ENCODE measurements around the gene CHRNE.
"Not testable (repeated sequence)": the region's sequence is repeated elsewhere in the genome, so short reads cannot be mapped to it uniquely, and the experiment has no call there.

The CHRNE gene

DNA sequence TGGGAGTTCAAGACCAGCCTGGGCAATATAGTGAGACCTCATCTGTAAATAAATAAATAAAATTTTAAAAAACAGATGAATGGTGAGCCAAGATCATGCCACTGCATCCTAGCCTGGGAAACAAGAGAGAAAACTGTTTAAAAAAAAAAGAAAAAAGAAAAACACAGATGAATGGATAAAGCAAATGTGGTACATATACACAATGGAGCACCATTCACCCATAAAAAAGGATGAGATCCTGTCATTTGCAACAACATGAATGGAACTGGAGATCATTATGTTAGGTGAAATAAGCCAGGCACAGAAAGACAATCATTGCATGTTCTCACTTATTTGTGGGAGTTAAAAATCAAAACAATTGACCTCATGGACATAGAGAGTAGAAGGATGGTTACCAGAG lies 3.7 kb upstream of the CHRNE start:
- DNase-seq (ENCODE audit: low read depth in 2 of 2): not testable (repeated sequence)

DNA sequence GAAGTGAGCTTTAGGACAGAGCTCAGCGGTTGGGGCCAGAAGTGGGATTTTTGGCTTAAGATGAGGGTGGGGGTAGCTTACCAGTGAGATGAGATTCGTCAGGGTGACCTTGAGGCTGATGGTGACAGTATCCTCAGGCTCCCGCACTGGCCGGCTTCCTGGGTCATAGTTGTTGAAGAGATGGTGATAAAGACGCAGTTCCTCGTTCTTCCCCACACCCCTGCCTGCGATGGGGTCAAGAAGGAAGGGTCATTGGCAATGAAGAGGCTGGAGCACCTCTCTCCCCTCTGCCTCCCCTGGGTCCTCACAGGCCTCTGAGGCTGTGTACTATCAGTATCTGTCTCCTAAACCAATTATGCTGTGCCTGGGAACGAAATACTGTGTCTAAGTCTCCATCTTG lies 358 bp downstream of the CHRNE start:
- DNase-seq (ENCODE audit: low read depth in 2 of 2): no peak

GRCh38 chr17:4901648-4902344 lies 1.1 kb downstream of the CHRNE start:
- DNase-seq (ENCODE audit: low read depth in 2 of 2): no peak

DNA sequence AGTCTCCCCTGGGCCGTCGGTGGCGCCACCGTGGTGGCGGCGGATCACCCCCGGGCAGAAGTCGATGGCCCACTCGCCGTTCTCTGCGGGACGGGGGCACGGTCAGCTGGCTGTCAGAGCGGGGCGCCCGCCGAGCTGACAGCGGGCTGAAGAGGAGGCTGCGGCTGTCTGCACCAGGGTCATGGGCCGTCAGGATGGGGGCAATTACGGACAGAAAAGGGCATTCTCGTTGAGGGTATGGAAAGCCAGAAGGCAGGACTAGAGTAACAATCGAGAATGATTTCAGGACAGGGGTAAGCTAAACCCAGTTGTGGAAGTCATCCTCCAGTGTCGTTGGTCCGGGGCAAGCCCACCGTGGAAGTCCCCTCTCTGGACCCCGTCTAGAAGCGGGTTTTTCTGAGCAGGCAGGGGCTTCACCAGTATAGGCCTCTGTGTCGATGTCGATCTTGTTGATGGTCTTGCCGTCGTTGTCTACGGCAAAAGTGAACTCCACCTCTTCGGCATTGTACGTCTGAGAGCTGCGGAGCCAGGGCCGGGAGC lies 1.7 kb downstream of the CHRNE start:
- no peak for DNase-seq (ENCODE audit: low read depth in 2 of 2)

GRCh38 chr17:4900231-4901107 lies 2.4 kb downstream of the CHRNE start:
- DNase-seq (ENCODE audit: low read depth in 2 of 2): peak in 1 of 2 donors; percentile 34

- peak; percentile 96 to 97 for DNase-seq (ENCODE audit: low read depth in 2 of 2)
Measured at GRCh38 chr17:4899341-4900230, 3.3 kb downstream of the CHRNE start, which contains the start of gene C17orf107. C17orf107 (plus strand) TSS chr17:4899536; CDS start chr17:4899763, 227 bp downstream.

- no peak for DNase-seq (ENCODE audit: low read depth in 2 of 2)
Measured at GRCh38 chr17:4898927-4899326, 4.0 kb downstream of the CHRNE start.

GRCh38 chr17:4898351-4898750 lies 4.5 kb downstream of the CHRNE start:
- no peak for DNase-seq (ENCODE audit: low read depth in 2 of 2)

DNA sequence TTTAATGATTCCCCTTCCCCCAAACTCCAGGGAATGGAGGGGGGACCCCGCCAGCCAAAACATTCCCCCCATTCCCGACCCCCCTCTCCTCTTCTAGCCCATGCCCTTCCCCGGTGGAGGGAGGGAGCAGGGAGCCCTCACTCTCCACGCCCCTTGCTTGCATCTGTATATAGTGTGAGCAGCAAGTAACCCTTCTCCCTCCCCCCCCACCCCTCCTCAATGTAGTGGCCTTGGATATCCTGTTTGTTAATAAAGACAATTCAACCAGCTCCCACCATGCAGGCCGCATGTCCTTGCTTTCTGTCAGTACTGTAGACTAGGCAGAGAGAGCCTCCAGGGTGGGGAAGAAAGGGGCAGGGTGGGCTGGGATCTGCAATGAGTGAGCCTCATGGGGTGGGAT lies 5.1 kb downstream of the CHRNE start:
- DNase-seq (ENCODE audit: low read depth in 2 of 2): no peak

GRCh38 chr17:4897198-4897687 lies 5.7 kb downstream of the CHRNE start:
- no peak for DNase-seq (ENCODE audit: low read depth in 2 of 2)

GRCh38 chr17:4896332-4897197 lies 6.3 kb downstream of the CHRNE start:
- DNase-seq (ENCODE audit: low read depth in 2 of 2): no peak

DNA sequence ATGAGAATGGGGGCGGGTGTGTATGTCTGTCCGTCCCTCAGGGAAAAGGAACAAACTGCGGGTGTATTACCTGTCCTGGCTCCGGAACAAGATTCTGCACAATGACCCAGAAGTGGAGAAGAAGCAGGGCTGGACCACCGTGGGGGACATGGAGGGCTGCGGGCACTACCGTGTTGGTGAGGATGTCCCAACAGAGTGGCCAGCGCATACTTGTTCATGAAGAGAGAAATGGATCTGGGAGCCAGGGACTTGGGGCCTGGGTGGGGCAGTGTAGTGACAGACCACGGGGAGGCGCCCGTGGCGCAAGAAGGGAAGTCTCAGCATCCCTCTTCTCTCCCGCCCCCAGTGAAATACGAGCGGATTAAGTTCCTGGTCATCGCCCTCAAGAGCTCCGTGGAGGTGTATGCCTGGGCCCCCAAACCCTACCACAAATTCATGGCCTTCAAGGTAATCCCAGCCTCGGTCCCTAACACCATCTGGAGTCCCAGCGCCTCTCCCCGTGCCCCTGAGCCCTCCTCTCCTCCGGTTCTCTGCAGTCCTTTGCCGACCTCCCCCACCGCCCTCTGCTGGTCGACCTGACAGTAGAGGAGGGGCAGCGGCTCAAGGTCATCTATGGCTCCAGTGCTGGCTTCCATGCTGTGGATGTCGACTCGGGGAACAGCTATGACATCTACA lies 7.1 kb downstream of the CHRNE start:
- DNase-seq (ENCODE audit: low read depth in 2 of 2): no peak

DNA sequence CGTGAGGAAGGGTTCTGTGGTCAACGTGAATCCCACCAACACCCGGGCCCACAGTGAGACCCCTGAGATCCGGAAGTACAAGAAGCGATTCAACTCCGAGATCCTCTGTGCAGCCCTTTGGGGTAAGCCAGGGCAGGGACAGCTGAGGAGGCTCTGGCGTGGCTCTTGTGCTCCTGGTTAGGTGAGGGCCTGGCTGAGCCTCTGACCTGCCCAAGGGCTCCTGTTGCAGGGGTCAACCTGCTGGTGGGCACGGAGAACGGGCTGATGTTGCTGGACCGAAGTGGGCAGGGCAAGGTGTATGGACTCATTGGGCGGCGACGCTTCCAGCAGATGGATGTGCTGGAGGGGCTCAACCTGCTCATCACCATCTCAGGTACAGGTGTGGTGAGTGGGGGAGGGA lies 7.8 kb downstream of the CHRNE start:
- no peak for DNase-seq (ENCODE audit: low read depth in 2 of 2)

DNA sequence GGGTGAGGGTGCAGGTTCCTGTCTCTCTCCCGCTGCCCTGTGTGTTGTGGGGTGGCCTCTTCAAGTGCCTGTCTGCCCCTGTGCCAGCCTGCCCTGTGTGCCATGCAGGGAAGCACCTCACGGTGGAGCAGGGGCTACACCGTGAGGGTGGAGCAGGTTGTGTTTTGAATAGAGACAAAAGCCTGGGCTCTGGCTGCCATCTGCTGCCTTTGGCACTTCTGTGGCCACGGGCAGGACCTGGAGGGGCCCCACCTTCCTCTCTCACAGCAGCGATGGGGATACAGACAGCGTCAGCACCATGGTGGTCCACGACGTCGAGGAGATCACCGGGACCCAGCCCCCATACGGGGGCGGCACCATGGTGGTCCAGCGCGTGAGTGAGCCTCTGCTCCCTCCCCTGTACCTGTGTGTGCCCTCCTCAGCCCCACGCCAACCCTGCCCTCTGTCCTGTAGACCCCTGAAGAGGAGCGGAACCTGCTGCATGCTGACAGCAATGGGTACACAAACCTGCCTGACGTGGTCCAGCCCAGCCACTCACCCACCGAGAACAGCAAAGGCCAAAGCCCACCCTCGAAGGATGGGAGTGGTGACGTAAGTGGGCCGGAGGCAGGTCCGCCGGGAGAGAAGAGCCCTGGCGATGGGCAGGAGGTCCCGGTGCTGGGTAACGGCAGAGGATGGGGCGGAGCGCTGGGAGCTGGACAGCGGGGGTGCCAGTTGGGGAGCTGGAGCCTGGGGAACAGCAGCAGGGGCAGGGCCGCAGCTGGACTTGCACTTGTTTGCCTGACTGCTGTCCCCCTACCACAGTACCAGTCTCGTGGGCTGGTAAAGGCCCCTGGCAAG lies 9.0 kb downstream of the CHRNE start:
- DNase-seq (ENCODE audit: low read depth in 2 of 2): no peak

GRCh38 chr17:4893272-4893671 lies 9.6 kb downstream of the CHRNE start:
- no peak for DNase-seq (ENCODE audit: low read depth in 2 of 2)

DNA sequence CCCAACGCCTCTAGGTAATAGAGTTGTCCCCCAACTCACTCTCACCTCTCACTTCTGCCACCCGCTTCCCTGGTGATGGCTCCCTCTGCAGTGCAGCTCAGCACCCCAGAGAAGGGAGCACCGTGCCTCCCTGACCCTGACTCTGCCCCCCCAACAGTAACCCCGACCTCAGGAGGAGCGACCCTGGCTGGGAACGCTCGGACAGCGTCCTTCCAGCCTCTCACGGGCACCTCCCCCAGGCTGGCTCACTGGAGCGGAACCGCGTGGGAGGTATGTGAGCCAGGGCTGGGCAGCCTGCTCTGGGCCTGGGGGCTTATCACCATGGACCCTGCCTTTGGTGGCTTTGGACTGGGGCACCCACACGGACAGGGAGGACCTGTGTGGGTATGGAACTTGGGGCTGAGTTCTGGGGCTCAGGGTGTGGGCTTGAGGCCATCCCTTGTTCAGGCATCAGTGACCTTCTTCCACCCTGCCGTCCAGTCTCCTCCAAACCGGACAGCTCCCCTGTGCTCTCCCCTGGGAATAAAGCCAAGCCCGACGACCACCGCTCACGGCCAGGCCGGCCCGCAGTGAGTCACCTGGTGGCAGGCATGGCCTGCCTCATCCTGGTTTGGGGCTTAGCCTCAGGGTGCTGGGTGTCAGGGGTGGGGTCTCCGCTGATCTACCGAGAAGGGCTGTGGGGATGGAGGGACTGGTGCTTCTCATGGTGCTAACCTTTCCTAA lies 10.2 kb downstream of the CHRNE start:
- no peak for DNase-seq (ENCODE audit: low read depth in 2 of 2)

- no peak for DNase-seq (ENCODE audit: low read depth in 2 of 2)
Measured at GRCh38 chr17:4891411-4892410, 11.2 kb downstream of the CHRNE start.

All from stimulated activated CD4-positive, alpha-beta T cell treated with anti-CD3 and anti-CD28 coated beads, Interleukin-1b, Interleukin-23, amount 100 ng/mL, for 4 hours (primary cell).